H1 (cell line): ENCODE results near the gene N4BP3. TPM values are rescaled to one million over a fixed set of nuclear protein-coding genes. Genes with fewer than 3 reads are reported as not detected.
A peak's percentile ranks its signal among the peaks of the same experiment; 100 is the strongest.

Experiments used
- CTCF ChIA-PET: fragments of 300-600 bp; sonication (Branson Sonifier 250); formaldehyde crosslinking; loops from one replicate; lab custom pipeline; 2021; ENCODE audit not compliant: partially characterized antibody; lab: Charles Lee
- POLR2A ChIA-PET: fragments of 300-600 bp; sonication (Branson Sonifier 250); formaldehyde crosslinking; loops from one replicate; lab custom pipeline; 2021; ENCODE audit warnings: inconsistent platforms; ENCODE audit not compliant: partially characterized antibody; lab: Charles Lee
- DNase-seq, 2 experiments: peaks; one replicate each; pipeline versions ENCODE4 v3.0.0 to v3.0.0-alpha.2; 2010 to 2022; ENCODE audit warnings: low spot score in 2 of 2, low read depth in 1 of 2, mixed read lengths in 1 of 2
- FAIRE-seq: peaks from 2 replicates; lab custom pipeline; 2011; peaks lifted over from hg19 to GRCh38; lab: Jason Lieb, UNC
- H2AFZ ChIP-seq: 2 replicates; pipeline ENCODE4 v1.8.1; 2012; ENCODE audit warnings: low read length, inconsistent platforms
- H2AK5ac ChIP-seq: 2 replicates; pipeline ENCODE4 v1.6.1; 2013; ENCODE audit warnings: low read depth, low read length
- H2BK120ac ChIP-seq: replicated peaks from 2 replicates; pipeline ENCODE3; 2013; ENCODE audit warnings: low read depth, low read length, inconsistent platforms
- H2BK12ac ChIP-seq: 2 replicates; pipeline ENCODE4 v1.6.1; 2013; ENCODE audit warnings: low read depth, low read length
- H2BK15ac ChIP-seq: 2 replicates; pipeline ENCODE4 v1.6.1; 2013; ENCODE audit warnings: low read length
- H2BK20ac ChIP-seq: 2 replicates; pipeline ENCODE4 v1.6.1; 2013; ENCODE audit warnings: low read length
- H2BK5ac ChIP-seq: 2 replicates; pipeline ENCODE4 v1.6.1; 2013; ENCODE audit warnings: low read depth, low read length
- H3K14ac ChIP-seq: 2 replicates; pipeline ENCODE4 v1.6.1; 2013; ENCODE audit warnings: inconsistent platforms; ENCODE audit not compliant: insufficient read length
- H3K18ac ChIP-seq: 2 replicates; pipeline ENCODE4 v1.6.1; 2013; ENCODE audit warnings: low read length; ENCODE audit errors: extremely low read depth
- H3K23ac ChIP-seq: 2 replicates; pipeline ENCODE4 v1.6.1; 2013; ENCODE audit warnings: inconsistent platforms; ENCODE audit not compliant: insufficient read length
- H3K23me2 ChIP-seq: 2 replicates; pipeline ENCODE4 v1.6.1; 2013; ENCODE audit warnings: low read depth, low read length
- H3K27ac ChIP-seq: 2 replicates; pipeline ENCODE4 v1.6.1; 2011; ENCODE audit warnings: low read depth, low read length, inconsistent platforms
- H3K27me3 ChIP-seq, 4 experiments: replicated peaks in 1 of 4; 1 replicate in 1 of 4; 2 replicates in 3 of 4; pipeline versions ENCODE4 v1.6.1 to v1.8.1; 2011 to 2013; ENCODE audit warnings: low read length in 3 of 4, mild to moderate bottlenecking in 3 of 4, inconsistent platforms in 2 of 4, mixed read lengths in 2 of 4, moderate library complexity in 1 of 4; ENCODE audit not compliant: control insufficient read depth in 3 of 4, insufficient read depth in 3 of 4; ENCODE audit errors: extremely low read depth in 1 of 4
- H3K36me3 ChIP-seq, 4 experiments: 2 replicates each; pipeline versions ENCODE4 v1.6.1 to v1.8.1; 2011 to 2013; ENCODE audit warnings: mild to moderate bottlenecking in 4 of 4, low read length in 3 of 4, moderate library complexity in 2 of 4, control low read depth in 1 of 4, inconsistent platforms in 1 of 4; ENCODE audit not compliant: insufficient read depth in 4 of 4, control insufficient read depth in 2 of 4
- H3K4ac ChIP-seq: replicated peaks from 2 replicates; pipeline ENCODE3; 2013; ENCODE audit warnings: low read length, low read depth, mixed read lengths, inconsistent platforms; ENCODE audit not compliant: insufficient read length
- H3K4me1 ChIP-seq, 4 experiments: replicated peaks in 1 of 4; 1 replicate in 1 of 4; 2 replicates in 3 of 4; pipeline versions ENCODE4 v1.6.1 to v1.8.1; 2011 to 2013; ENCODE audit warnings: low read length in 3 of 4, inconsistent platforms in 2 of 4, mixed read lengths in 1 of 4; ENCODE audit not compliant: insufficient read depth in 4 of 4, control insufficient read depth in 3 of 4
- H3K4me2 ChIP-seq, 2 experiments: 2 replicates each; pipeline versions ENCODE4 v1.6.1 to v1.8.1; 2011 to 2013; ENCODE audit warnings: low read depth in 2 of 2, low read length in 2 of 2, control low read depth in 1 of 2, inconsistent platforms in 1 of 2, mild to moderate bottlenecking in 1 of 2; ENCODE audit not compliant: insufficient read depth in 1 of 2
- H3K4me3 ChIP-seq, 4 experiments: fragments of 200-600, 300-600 bp in 1 of 4; sonication (generic), shearing (Covaris generic), sonication (Bioruptor Twin) in 1 of 4; 2 replicates each; pipeline versions ENCODE4 v1.5.1 to v1.8.1; 2011 to 2016; ENCODE audit warnings: low read length in 4 of 4, low read depth in 3 of 4, control low read depth in 2 of 4, inconsistent platforms in 2 of 4, mild to moderate bottlenecking in 2 of 4, mixed read lengths in 1 of 4, moderate library complexity in 1 of 4; ENCODE audit not compliant: insufficient read depth in 2 of 4; ENCODE audit errors: extremely low read depth in 1 of 4
- H3K56ac ChIP-seq: replicated peaks from 2 replicates; pipeline ENCODE3; 2013; ENCODE audit warnings: low read depth, mild to moderate bottlenecking, mixed read lengths, low read length, inconsistent platforms; ENCODE audit not compliant: insufficient read length
- H3K79me1 ChIP-seq: 2 replicates; pipeline ENCODE4 v1.6.1; 2013; ENCODE audit warnings: low read depth, low read length, control low read depth
- H3K79me2 ChIP-seq, 2 experiments: 2 replicates each; pipeline versions ENCODE4 v1.6.1 to v1.8.1; 2012 to 2013; ENCODE audit warnings: low read length in 2 of 2, mild to moderate bottlenecking in 2 of 2, inconsistent platforms in 1 of 2; ENCODE audit not compliant: insufficient read depth in 2 of 2, control insufficient read depth in 1 of 2
- H3K9ac ChIP-seq, 4 experiments: replicated peaks in 1 of 4; 1 replicate in 1 of 4; 2 replicates in 3 of 4; pipeline versions ENCODE4 v1.6.1 to v1.8.1; 2011 to 2013; ENCODE audit warnings: low read depth in 3 of 4, low read length in 3 of 4, control low read depth in 2 of 4, mild to moderate bottlenecking in 2 of 4, moderate library complexity in 2 of 4, inconsistent platforms in 1 of 4; ENCODE audit errors: extremely low read depth in 1 of 4
- H3K9me3 ChIP-seq, 2 experiments: 2 replicates each; pipeline versions ENCODE4 v1.6.1 to v1.8.1; 2012 to 2013; ENCODE audit warnings: mild to moderate bottlenecking in 2 of 2, moderate library complexity in 2 of 2, control low read depth in 1 of 2, inconsistent platforms in 1 of 2, low read depth in 1 of 2, low read length in 1 of 2, mixed read lengths in 1 of 2; ENCODE audit not compliant: insufficient read depth in 2 of 2
- H4K20me1 ChIP-seq, 2 experiments: replicated peaks in 1 of 2; 2 replicates each; pipeline versions ENCODE3 to v1.8.1; 2011 to 2013; ENCODE audit warnings: inconsistent platforms in 2 of 2, low read length in 2 of 2, mild to moderate bottlenecking in 1 of 2; ENCODE audit not compliant: insufficient read depth in 2 of 2, control insufficient read depth in 1 of 2
- H4K5ac ChIP-seq: 2 replicates; pipeline ENCODE4 v1.6.1; 2013; ENCODE audit warnings: low read length, low read depth, mixed read lengths, inconsistent platforms; ENCODE audit not compliant: insufficient read length
- H4K8ac ChIP-seq: 2 replicates; pipeline ENCODE4 v1.8.0; 2013; ENCODE audit warnings: mild to moderate bottlenecking, moderate library complexity, low read length, inconsistent platforms; ENCODE audit not compliant: insufficient read depth; ENCODE audit errors: extremely low read depth
- H4K91ac ChIP-seq: replicated peaks from 2 replicates; pipeline ENCODE3; 2013; ENCODE audit warnings: low read length, mixed read lengths, inconsistent platforms; ENCODE audit not compliant: insufficient read length
- ASH2L ChIP-seq: fragments of 200-600, 300-600 bp; sonication (generic); IDR thresholded peaks from one replicate; pipeline ENCODE4 v1.7.1; 2017; ENCODE audit warnings: low read length
- BCL11A ChIP-seq, 2 experiments: IDR thresholded peaks; one replicate each; pipeline ENCODE4 v1.6.1; 2011; ENCODE audit warnings: low read depth in 2 of 2, low read length in 2 of 2, mild to moderate bottlenecking in 2 of 2
- CHD1 ChIP-seq: IDR thresholded peaks from 2 replicates; pipeline ENCODE4 v1.6.1; 2012; ENCODE audit warnings: low read depth, low read length, improper control_type of control experiment
- HDAC2 ChIP-seq, 2 experiments: fragments of 300-600 bp in 1 of 2; sonication (generic) in 1 of 2; IDR thresholded peaks; 2 replicates each; pipeline ENCODE4 v1.6.1; 2011 to 2012; ENCODE audit warnings: low read depth in 2 of 2, low read length in 2 of 2, mild to moderate bottlenecking in 2 of 2, moderate library complexity in 2 of 2, borderline replicate concordance in 1 of 2, inconsistent platforms in 1 of 2
- KDM5A ChIP-seq: fragments of 200-600 bp; IDR thresholded peaks from 2 replicates; pipeline ENCODE4 v1.7.1; 2012; ENCODE audit warnings: mild to moderate bottlenecking, low read length, inconsistent platforms, mixed read lengths
- PHF8 ChIP-seq: fragments of 200-600 bp; sonication (generic); conservative IDR thresholded peaks from 2 replicates; pipeline ENCODE4 v1.7.1; 2012; ENCODE audit warnings: low read depth, mild to moderate bottlenecking, inconsistent platforms, low read length, moderate library complexity
- RAD21 ChIP-seq, 2 experiments: IDR thresholded peaks in 1 of 2; conservative IDR thresholded peaks in 1 of 2; 2 replicates each; pipeline ENCODE4 v1.6.1; 2011; ENCODE audit warnings: low read depth in 2 of 2, low read length in 2 of 2, improper control_type of control experiment in 1 of 2, inconsistent platforms in 1 of 2, mild to moderate bottlenecking in 1 of 2, moderate library complexity in 1 of 2
- SP1 ChIP-seq: IDR thresholded peaks from 2 replicates; pipeline ENCODE4 v1.6.1; 2011; ENCODE audit warnings: low read depth, low read length
- SP4 ChIP-seq: IDR thresholded peaks from 2 replicates; pipeline ENCODE4 v1.6.1; 2012; ENCODE audit warnings: low read length, inconsistent platforms
- TAF1 ChIP-seq: IDR thresholded peaks from 2 replicates; pipeline ENCODE4 v1.6.1; 2011; ENCODE audit warnings: mild to moderate bottlenecking, low read depth, low read length
- TAF7 ChIP-seq: optimal IDR thresholded peaks from 2 replicates; pipeline ENCODE3; 2011; ENCODE audit warnings: low read depth, mild to moderate bottlenecking, inconsistent platforms, low read length, moderate library complexity, borderline replicate concordance
- WGBS, 2 experiments: shearing (Covaris generic) in 1 of 2; methylation state at CpG; one replicate each; pipeline versions ENCODE4 v1.1.6 to v1.1.7; 2013 to 2015; ENCODE audit warnings: low lambda C conversion rate in 2 of 2, mixed read lengths in 2 of 2, inconsistent platforms in 1 of 2, low coverage in 1 of 2, missing lambda C conversion rate in 1 of 2; ENCODE audit not compliant: insufficient replicate concordance in 2 of 2, insufficient coverage in 1 of 2, insufficient read length in 1 of 2; ENCODE audit errors: extremely low coverage in 1 of 2, missing lambda C conversion rate in 1 of 2; 5-methylcytosine and 5-hydroxymethylcytosine counted together
- polyA plus RNA-seq, 7 experiments: library from polyadenylated mRNA; depleted of rRNA in 3 of 7; stranded (reverse) in 5 of 7; unstranded in 2 of 7; fragments of >200 nt in 5 of 7; fragments of 200-250 nt in 2 of 7; gene quantifications; 1 replicate in 5 of 7; 2 replicates in 1 of 7; 4 replicates in 1 of 7; pipeline versions ENCODE4 v1.2.1 to v1.2.3, GENCODE V29; 2011 to 2013; ENCODE audit warnings: missing spikeins in 2 of 7, mixed read lengths in 2 of 7
- total RNA-seq: library from RNA; stranded (reverse); fragmentation: NEBNext Ultra II Directional; extraction: Animal tissue kit (Norgen Biotek cat#: 25700); gene quantifications from 2 replicates; pipeline ENCODE4 v1.2.1, GENCODE V29; 2021
- TF ChIP-seq, protein P1 (sequence below): IDR thresholded peaks from 2 replicates; pipeline ENCODE4 v1.6.1; 2012; ENCODE audit warnings: low read length, inconsistent platforms

The N4BP3 gene
- total and polyA plus RNA-seq, 2 of the 8 experiments (the other 6 are each of a cell fraction or from before 2014, with no cell fraction given): 13.1 to 39.2 TPM

DNA sequence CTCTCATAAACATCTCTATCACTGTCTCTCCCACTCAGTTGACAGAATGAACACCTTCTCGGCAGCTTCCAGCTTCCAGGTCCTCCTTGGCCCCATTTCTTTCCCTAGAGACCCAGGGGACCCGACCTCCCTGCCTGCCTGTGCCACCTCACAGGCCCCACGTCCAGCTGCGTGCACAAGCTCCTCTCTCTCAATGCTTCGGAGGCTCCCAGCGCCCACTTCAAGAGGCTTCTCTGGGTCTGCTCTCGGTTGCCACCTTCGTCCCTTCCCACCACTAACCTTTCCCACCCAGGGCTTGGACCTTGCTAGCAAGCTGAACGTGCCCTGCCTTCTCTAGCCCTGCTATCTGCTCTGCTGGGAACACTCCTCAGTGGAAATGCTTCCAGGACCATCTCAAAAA lies 2.8 kb upstream of the N4BP3 start:
- Histone ChIP-seq H3K27ac (no peak overlapping the region), H3K36me3 (no peaks in the 10 kb centered on the region), H2BK20ac (no peak overlapping the region), H3K79me1 (peaks cover 5% of the 10 kb centered on the region; the same call in 1 of the 2 replicates), H2BK5ac (no peak overlapping the region), H4K8ac (no peak overlapping the region), H3K4me2 (no peak overlapping the region), H2AK5ac (peak overlapping the region; percentile 59; the same call in 1 of the 2 replicates), H3K14ac (no peak overlapping the region), H3K9ac (no peak overlapping the region), H2BK120ac (no peak overlapping the region), H3K56ac (no peak overlapping the region), H3K9me3 (no peaks in the 10 kb centered on the region), H4K20me1 (peaks cover 0 to 3% of the 10 kb centered on the region in 2 experiments), H2AFZ (no peak overlapping the region), H2BK12ac (no peak overlapping the region), H2BK15ac (no peak overlapping the region), H3K4me1 (peaks cover 0 to 19% (median 11%) of the 10 kb centered on the region in 4 experiments; a peak in 6 of 7 replicates), H4K5ac (no peak overlapping the region), H3K23ac (no peak overlapping the region), H3K4me3 (no peak overlapping the region), H3K79me2 (peaks cover 5 to 24% of the 10 kb centered on the region in 2 experiments; a peak in 3 of 4 replicates), H4K91ac (no peak overlapping the region), H3K4ac (no peak overlapping the region), H3K23me2 (peaks cover 16% of the 10 kb centered on the region), H3K27me3 (no peaks in the 10 kb centered on the region), H3K18ac (no peak overlapping the region)
- ChIA-PET POLR2A (interaction anchor here (1.0 to 27.9 kb wide), 6 partner anchors 23 to 100 kb away, joined by 3 to 1250 read pairs (median 4); partner anchors contain the start of genes NHP2 and RMND5B), CTCF (interaction anchor here (0.6 to 8.7 kb wide), 7 partner anchors 10 to 716 kb away, joined by 3 to 83 read pairs (median 4); no protein-coding TSS in a partner anchor)
- DNase-seq (no peak), FAIRE-seq (no peak)
- 92% methylated on average over 9 of the region's 9 CpGs; no CpG with 5 or more reads in 1 of the 2 experiments for WGBS, 2 experiments
- no peak for TF ChIP-seq SP1
- no peak for TF ChIP-seq KDM5A
- TF ChIP-seq CHD1: no peak
- TF ChIP-seq RAD21 (IDR thresholded peaks at IDR 0.05 in 1 of 2, conservative IDR thresholded peaks at IDR 0.05 in 1 of 2; ENCODE audit: low read depth in 2 of 2, low read length in 2 of 2): no peak
- TF ChIP-seq ASH2L: no peak
- no peak for TF ChIP-seq HDAC2 (IDR thresholded peaks at IDR 0.05; ENCODE audit: borderline replicate concordance in 1 of 2, low read depth in 2 of 2, low read length in 2 of 2)
- TF ChIP-seq, protein P1, sequence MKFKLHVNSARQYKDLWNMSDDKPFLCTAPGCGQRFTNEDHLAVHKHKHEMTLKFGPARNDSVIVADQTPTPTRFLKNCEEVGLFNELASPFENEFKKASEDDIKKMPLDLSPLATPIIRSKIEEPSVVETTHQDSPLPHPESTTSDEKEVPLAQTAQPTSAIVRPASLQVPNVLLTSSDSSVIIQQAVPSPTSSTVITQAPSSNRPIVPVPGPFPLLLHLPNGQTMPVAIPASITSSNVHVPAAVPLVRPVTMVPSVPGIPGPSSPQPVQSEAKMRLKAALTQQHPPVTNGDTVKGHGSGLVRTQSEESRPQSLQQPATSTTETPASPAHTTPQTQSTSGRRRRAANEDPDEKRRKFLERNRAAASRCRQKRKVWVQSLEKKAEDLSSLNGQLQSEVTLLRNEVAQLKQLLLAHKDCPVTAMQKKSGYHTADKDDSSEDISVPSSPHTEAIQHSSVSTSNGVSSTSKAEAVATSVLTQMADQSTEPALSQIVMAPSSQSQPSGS: no peak
- TF ChIP-seq BCL11A (IDR thresholded peaks at IDR 0.05; ENCODE audit: low read depth in 2 of 2, low read length in 2 of 2): no peak
- TF ChIP-seq PHF8: no peak
- no peak for TF ChIP-seq SP4
- TF ChIP-seq TAF7: no peak
- TF ChIP-seq TAF1: no peak
